ENCODE data around the gene ATP5IF1.

Gene ATP5IF1

DNA sequence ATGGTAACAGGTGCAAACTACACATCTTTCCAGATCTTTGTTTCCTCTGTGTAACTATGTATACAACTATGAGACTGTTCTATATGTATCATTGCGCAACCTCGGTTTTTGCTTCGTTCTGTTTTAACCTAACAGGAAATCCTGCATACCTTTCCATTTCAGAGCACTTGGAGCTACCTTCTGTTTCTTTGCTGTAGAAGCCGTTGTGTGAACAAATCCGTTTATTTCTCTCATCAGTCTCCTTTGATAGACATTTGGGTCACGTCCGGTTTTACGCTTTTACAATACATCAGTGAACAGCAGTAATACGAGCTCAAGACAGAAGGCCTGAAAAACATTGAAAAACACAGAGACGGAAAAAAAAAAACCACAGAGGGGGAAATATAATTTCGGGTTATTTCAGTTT is 10.5 kb downstream of the ATP5IF1 start:
- CTCF ChIA-PET: interaction anchor here (0.8 to 1.3 kb wide), 2 partner anchors 10 to 85 kb away, joined by 3 read pairs; no protein-coding TSS in a partner anchor

DNA sequence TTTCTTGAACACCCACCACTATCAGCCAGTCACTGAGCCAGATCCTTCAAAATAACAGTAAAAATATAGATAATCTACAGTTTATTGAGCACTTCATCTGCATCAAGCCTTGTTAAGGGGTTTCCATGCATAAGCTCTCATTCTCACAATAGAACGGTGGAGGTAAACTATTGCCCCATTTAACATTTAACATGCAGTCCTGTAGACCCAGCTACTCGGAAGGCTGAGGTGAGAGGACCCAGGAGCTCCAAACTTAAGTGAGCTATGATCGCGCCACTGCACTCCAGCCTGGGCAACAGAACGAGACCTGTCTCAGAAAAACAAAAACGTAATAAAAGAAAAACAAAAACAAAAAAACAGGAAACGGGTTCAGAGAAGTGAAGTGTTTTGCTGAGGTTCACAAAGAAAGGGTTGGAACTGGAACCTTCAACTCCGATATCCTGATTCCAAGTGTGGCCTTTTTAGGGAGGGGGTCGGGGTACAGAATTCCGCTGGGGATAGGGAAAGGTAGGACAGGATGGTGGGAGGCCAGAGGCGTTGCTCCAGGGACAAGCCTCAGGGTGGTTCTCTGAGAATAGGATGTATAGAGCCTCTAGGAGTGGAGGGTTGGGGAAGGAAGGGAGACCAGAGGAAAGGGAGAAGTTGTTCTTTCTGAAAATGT is 11.8 kb downstream of the ATP5IF1 start:
- H3K9me3 Mint-ChIP-seq: no peaks in the 10 kb centered on the region

More for the DNA sequence above, 10.5 kb downstream of the ATP5IF1 start:
- H3K27me3 Mint-ChIP-seq: no peaks in the 10 kb centered on the region
- H3K4me3 Mint-ChIP-seq: peak overlapping the region; percentile 91
- H3K36me3 Mint-ChIP-seq: peaks cover 3% of the 10 kb centered on the region
- DNase-seq: peak; percentile 63
- H3K9me3 Mint-ChIP-seq: no peaks in the 10 kb centered on the region
- peak overlapping the region; percentile 98 for H3K27ac Mint-ChIP-seq
- H3K4me1 Mint-ChIP-seq: peaks cover 62% of the 10 kb centered on the region

GRCh38 chr1:28248273-28249012 is 12.5 kb downstream of the ATP5IF1 start:
- DNase-seq: peak; percentile 90
- H3K36me3 Mint-ChIP-seq: peaks cover 3% of the 10 kb centered on the region
- H3K4me3 Mint-ChIP-seq: peak overlapping the region; percentile 91
- CTCF ChIA-PET: interaction anchor here (0.6 to 2.8 kb wide), 37 partner anchors 9 to 629 kb away, joined by 3 to 31 read pairs (median 4); partner anchors contain the start of genes ATP5IF1, MED18 and SESN2
- H3K27me3 Mint-ChIP-seq: no peaks in the 10 kb centered on the region
- peaks cover 53% of the 10 kb centered on the region for H3K4me1 Mint-ChIP-seq
- H3K9me3 Mint-ChIP-seq: no peaks in the 10 kb centered on the region
- H3K27ac Mint-ChIP-seq: peak overlapping the region; percentile 98

More for the DNA sequence above, 11.8 kb downstream of the ATP5IF1 start:
- H3K27ac Mint-ChIP-seq: peak overlapping the region; percentile 98
- DNase-seq: peak; percentile 39
- no peaks in the 10 kb centered on the region for H3K27me3 Mint-ChIP-seq
- H3K36me3 Mint-ChIP-seq: peaks cover 3% of the 10 kb centered on the region
- CTCF ChIA-PET: interaction anchor here (0.7 to 2.8 kb wide), 26 partner anchors 10 to 630 kb away, joined by 3 to 31 read pairs (median 5); partner anchors contain the start of genes MED18 and SESN2
- peaks cover 60% of the 10 kb centered on the region for H3K4me1 Mint-ChIP-seq
- H3K4me3 Mint-ChIP-seq: peak overlapping the region; percentile 91

- peak; percentile 39 for DNase-seq
- H3K9me3 Mint-ChIP-seq: no peaks in the 10 kb centered on the region
- CTCF ChIA-PET: interaction anchor here (0.6 to 2.8 kb wide), 33 partner anchors 8 to 628 kb away, joined by 3 to 31 read pairs (median 4); partner anchors contain the start of genes ATP5IF1, MED18 and SESN2
- peak overlapping the region; percentile 98 for H3K27ac Mint-ChIP-seq
- H3K4me3 Mint-ChIP-seq: peak overlapping the region; percentile 30
- H3K27me3 Mint-ChIP-seq: no peaks in the 10 kb centered on the region
- H3K36me3 Mint-ChIP-seq: peaks cover 3% of the 10 kb centered on the region
- peaks cover 45% of the 10 kb centered on the region for H3K4me1 Mint-ChIP-seq
Observed at GRCh38 chr1:28249013-28249865, 13.3 kb downstream of the ATP5IF1 start.

DNA sequence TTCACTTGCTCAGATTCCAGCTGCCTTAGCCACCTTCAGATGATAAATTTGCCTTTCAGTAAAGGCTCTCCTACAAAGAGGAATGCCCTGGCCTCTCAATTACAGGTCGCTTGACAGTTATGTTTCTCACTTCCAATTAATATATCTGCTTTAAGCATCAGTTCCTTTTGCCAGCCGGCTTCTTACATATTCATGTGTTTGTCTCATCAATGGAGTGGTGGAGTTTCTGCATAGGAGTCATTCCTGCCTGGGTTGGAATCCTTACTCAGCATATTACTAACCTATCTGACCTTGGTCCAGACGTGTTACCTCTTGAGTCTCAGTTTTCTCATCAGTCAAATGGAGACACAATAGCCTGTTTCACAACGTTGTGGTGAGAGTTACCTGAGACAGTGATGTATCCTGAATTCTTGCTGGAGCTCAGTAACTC is 14.0 kb downstream of the ATP5IF1 start:
- H3K36me3 Mint-ChIP-seq: peaks cover 1% of the 10 kb centered on the region
- H3K27me3 Mint-ChIP-seq: no peaks in the 10 kb centered on the region
- peaks cover 39% of the 10 kb centered on the region for H3K4me1 Mint-ChIP-seq
- H3K9me3 Mint-ChIP-seq: no peaks in the 10 kb centered on the region
- no peak overlapping the region for H3K4me3 Mint-ChIP-seq
- H3K27ac Mint-ChIP-seq: no peak overlapping the region
- DNase-seq: no peak
- CTCF ChIA-PET: interaction anchor here (2.0 to 2.8 kb wide), 5 partner anchors 8 to 157 kb away, joined by 9 to 31 read pairs (median 15); partner anchors contain the start of gene MED18

DNA sequence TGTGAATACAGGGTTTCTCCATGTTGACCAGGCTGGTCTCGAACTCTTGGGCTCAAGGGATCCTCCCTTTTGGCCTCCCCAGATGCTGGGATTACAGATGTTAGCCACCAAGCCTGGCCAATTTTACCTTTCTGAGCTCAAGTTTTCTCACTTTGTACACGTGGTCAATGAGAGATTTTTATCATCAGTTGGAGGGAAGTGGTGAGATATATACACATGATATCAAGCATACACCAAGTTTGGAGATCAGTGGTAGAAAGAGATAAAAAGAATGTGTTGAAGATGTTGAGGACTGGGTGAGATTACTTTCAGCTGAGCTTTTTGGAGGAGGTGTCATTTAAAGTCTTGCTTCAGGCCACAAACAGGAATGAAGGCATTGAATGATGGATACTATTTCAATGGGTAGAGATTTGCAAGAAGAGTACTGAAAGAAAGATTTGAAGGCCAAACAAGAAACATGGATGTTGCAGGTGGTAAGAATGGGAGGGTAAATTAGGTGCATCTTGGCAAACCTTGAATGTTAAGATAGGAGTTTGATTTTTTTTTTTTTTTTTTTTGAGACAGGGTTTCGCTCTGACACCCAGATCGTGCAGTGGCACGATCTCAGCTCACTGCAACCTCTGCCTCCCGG is 20.4 kb downstream of the ATP5IF1 start:
- Mint-ChIP-seq H3K4me3 (peak overlapping the region; percentile 39), H3K9me3 (no peaks in the 10 kb centered on the region), H3K27ac (peak overlapping the region; percentile 93), H3K36me3 (peaks cover 4% of the 10 kb centered on the region), H3K27me3 (no peaks in the 10 kb centered on the region), H3K4me1 (peaks cover 44% of the 10 kb centered on the region)
- CTCF ChIA-PET: interaction anchor here (1.2 to 2.8 kb wide), 2 partner anchors 8 to 103 kb away, joined by 3 to 20 read pairs; no protein-coding TSS in a partner anchor
- peak; percentile 41 for DNase-seq

- H3K9me3 Mint-ChIP-seq: no peaks in the 10 kb centered on the region
- H3K36me3 Mint-ChIP-seq: peaks cover 4% of the 10 kb centered on the region
- H3K4me1 Mint-ChIP-seq: peaks cover 52% of the 10 kb centered on the region
- no peak for DNase-seq
- H3K27ac Mint-ChIP-seq: peak overlapping the region; percentile 42
- CTCF ChIA-PET: interaction anchor here (0.6 to 2.8 kb wide), 2 partner anchors 9 to 45 kb away, joined by 3 to 20 read pairs; no protein-coding TSS in a partner anchor
- H3K27me3 Mint-ChIP-seq: no peaks in the 10 kb centered on the region
- peak overlapping the region; percentile 48 for H3K4me3 Mint-ChIP-seq
Observed at GRCh38 chr1:28257736-28258135, 21.8 kb downstream of the ATP5IF1 start.

- CTCF ChIA-PET: interaction anchor here (0.6 to 2.8 kb wide), 4 partner anchors 10 to 168 kb away, joined by 4 to 20 read pairs (median 4); no protein-coding TSS in a partner anchor
- H3K27me3 Mint-ChIP-seq: no peaks in the 10 kb centered on the region
- peaks cover 56% of the 10 kb centered on the region for H3K4me1 Mint-ChIP-seq
- DNase-seq: no peak
- H3K36me3 Mint-ChIP-seq: peaks cover 4% of the 10 kb centered on the region
- peak overlapping the region; percentile 83 for H3K27ac Mint-ChIP-seq
- no peaks in the 10 kb centered on the region for H3K9me3 Mint-ChIP-seq
- peak overlapping the region; percentile 74 for H3K4me3 Mint-ChIP-seq
Observed at GRCh38 chr1:28258628-28259251, 22.8 kb downstream of the ATP5IF1 start.

DNA sequence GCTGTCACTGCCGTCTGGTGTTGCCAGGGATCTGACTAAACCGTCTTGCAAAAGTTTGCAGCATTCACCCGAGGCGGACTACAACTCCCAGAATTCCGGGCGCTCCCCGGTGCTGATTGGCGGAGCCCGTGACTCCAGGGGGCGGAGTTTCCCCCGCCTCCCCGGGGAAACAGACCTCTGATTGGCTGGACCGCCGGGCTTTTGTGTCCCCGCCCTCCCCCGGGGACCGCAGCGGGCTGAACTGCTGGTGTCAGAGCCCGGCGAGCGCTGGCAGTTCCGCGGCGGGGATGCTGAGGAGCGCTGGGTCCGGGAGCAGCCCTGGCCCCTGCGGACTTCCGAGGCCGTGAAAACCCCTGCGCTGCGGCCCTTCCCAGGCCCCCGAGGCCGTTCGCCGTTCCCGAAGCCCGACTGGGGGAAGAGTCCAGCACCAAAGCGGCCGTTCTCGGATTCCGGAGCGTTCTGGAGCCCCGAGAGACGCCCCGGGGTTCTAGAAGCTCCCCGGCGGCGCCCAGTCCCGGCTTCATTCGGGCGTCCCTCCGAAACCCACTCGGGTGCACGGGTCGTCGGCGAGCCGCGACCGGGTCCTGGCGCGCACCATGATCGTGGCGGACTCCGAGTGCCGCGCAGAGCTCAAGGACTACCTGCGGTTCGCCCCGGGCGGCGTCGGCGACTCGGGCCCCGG is 23.5 kb downstream of the ATP5IF1 start, which contains the start of gene SESN2:
Gene SESN2, plus strand, starts transcription at position 267 of the 682 bp plus-strand sequence. Its CDS starts 330 bp downstream, at position 597.
- Mint-ChIP-seq H3K4me3 (peak within 1 kb of the TSS; percentile 74), H3K36me3 (peaks cover 4% of the 10 kb centered on the region), H3K9me3 (no peaks in the 10 kb centered on the region), H3K27ac (peak within 1 kb of the TSS; percentile 83), H3K27me3 (no peaks in the 10 kb centered on the region), H3K4me1 (peaks cover 56% of the 10 kb centered on the region)
- peak; percentile 100 for DNase-seq
- CTCF ChIA-PET: interaction anchor here (0.8 to 1.3 kb wide), 2 partner anchors 11 to 101 kb away, joined by 4 read pairs; no protein-coding TSS in a partner anchor

DNA sequence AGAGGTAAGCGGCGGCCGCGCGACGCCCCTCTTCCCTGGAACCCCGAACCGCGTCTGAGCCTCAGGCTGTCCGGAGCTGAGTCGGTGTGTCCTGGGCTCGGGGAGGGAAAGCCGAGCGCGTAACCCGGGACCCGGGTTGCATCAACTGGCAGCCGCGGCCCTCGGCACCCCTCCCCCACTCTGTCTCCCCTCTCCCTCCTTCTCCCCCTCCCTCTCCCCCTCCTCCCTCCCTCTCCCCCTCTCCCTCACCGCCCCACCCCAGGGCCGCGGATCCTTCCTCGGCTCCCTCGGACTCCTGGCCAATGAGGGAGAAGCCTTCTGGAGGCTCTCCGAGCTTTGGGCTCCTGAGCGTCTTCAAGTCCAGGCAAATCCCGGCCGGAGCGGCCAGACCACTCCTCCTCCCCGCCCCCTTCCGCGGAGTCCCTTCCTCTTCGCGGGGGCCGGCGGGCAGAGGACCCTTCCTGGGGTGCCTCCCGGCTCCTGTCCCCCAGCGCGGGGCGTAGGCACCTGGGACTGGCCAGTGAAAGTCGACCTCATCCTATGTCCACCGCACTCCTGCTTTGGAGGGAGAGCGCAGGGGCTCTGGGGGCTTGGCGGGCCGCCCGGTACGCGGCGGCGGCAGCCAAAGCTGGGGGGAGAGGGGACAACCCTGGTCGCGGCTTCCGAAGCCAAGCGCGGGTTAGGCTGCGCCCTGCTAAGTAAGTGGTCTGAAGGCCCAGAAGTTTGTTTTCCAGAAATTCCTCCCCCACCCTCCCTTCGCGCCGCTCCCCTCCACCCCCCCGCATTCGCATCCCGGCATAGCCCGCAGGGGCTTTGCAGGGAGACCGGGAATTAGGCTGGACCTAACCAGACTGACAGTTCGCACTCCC is 24.2 kb downstream of the ATP5IF1 start:
- Mint-ChIP-seq H3K36me3 (peaks cover 4% of the 10 kb centered on the region), H3K4me3 (peak overlapping the region; percentile 74), H3K9me3 (no peaks in the 10 kb centered on the region), H3K27ac (peak overlapping the region; percentile 51), H3K27me3 (no peaks in the 10 kb centered on the region), H3K4me1 (peaks cover 55% of the 10 kb centered on the region)
- DNase-seq: peak; percentile 63
- CTCF ChIA-PET: interaction anchor here (0.8 to 1.5 kb wide), 4 partner anchors 11 to 100 kb away, joined by 3 to 9 read pairs (median 4); no protein-coding TSS in a partner anchor

- no peak for DNase-seq
- Mint-ChIP-seq H3K36me3 (peaks cover 4% of the 10 kb centered on the region), H3K27me3 (no peaks in the 10 kb centered on the region), H3K4me3 (peak overlapping the region; percentile 74), H3K27ac (peak overlapping the region; percentile 51), H3K4me1 (peaks cover 50% of the 10 kb centered on the region), H3K9me3 (no peaks in the 10 kb centered on the region)
- CTCF ChIA-PET: interaction anchor here (1.5 kb wide), 2 partner anchors 12 to 99 kb away, joined by 3 to 9 read pairs; no protein-coding TSS in a partner anchor
Observed at GRCh38 chr1:28260803-28261174, 24.9 kb downstream of the ATP5IF1 start.

All from activated naive CD4-positive, alpha-beta T cell treated with anti-CD3 and anti-CD28 coated beads, Interleukin-2, amount 10 ng/mL, durations not matched to agents 7 days and 5 days (primary cell).